Breast epithelium (tissue), 3 donors: ENCODE measurements around the gene SV2C.

Source experiments
- CTCF ChIP-seq, 3 donors: fragments of 450-650 bp; IDR thresholded peaks; one replicate each; pipeline ENCODE4 v1.5.1; 2016 to 2017; ENCODE audit warnings: antibody characterized with exemption in 3 of 3, mild to moderate bottlenecking in 3 of 3, moderate library complexity in 3 of 3
- POLR2A ChIP-seq: fragments of 450-650 bp; IDR thresholded peaks from one replicate; pipeline ENCODE4 v1.6.1; 2016; ENCODE audit warnings: antibody characterized with exemption, mild to moderate bottlenecking, moderate library complexity
- POLR2AphosphoS5 ChIP-seq, 3 donors: sonication (generic); formaldehyde crosslinking; IDR thresholded peaks; one replicate each; pipeline ENCODE4 v1.6.1; 2017; ENCODE audit warnings: antibody characterized with exemption in 3 of 3

- TF ChIP-seq POLR2AphosphoS5 (IDR thresholded peaks at IDR 0.05), result no peak
- TF ChIP-seq CTCF (IDR thresholded peaks at IDR 0.05), result no peak
- no peak for TF ChIP-seq POLR2A
These were observed 181.5 kb downstream of the SV2C start for GRCh38 chr5:76264681-76265080.
